Trophoblast cell (in vitro differentiated cells and primary cell): ENCODE measurements around the gene KPNB1.

Experiments used
- DNase-seq, 2 donors: peaks; one replicate each; pipeline ENCODE4 v3.0.0-alpha.2; 2016
- H2AFZ ChIP-seq: 2 replicates; pipeline ENCODE4 v1.6.1; 2013; ENCODE audit warnings: low read length, moderate library complexity, mild to moderate bottlenecking; ENCODE audit not compliant: insufficient read depth, poor library complexity
- H2AK5ac ChIP-seq: 2 replicates; pipeline ENCODE4 v1.6.1; 2013; ENCODE audit warnings: mild to moderate bottlenecking, low read length
- H2BK120ac ChIP-seq: 2 replicates; pipeline ENCODE4 v1.6.1; 2013; ENCODE audit warnings: low read length, mild to moderate bottlenecking, moderate library complexity; ENCODE audit not compliant: insufficient read depth, poor library complexity
- H2BK12ac ChIP-seq: 2 replicates; pipeline ENCODE4 v1.6.1; 2013; ENCODE audit warnings: mild to moderate bottlenecking, low read length, moderate library complexity
- H2BK5ac ChIP-seq: 2 replicates; pipeline ENCODE4 v1.6.1; 2013; ENCODE audit warnings: low read length, low read depth, moderate library complexity, mild to moderate bottlenecking; ENCODE audit not compliant: poor library complexity
- H3K14ac ChIP-seq: 2 replicates; pipeline ENCODE4 v1.6.1; 2013; ENCODE audit warnings: mild to moderate bottlenecking, low read length
- H3K18ac ChIP-seq: 2 replicates; pipeline ENCODE4 v1.6.1; 2013; ENCODE audit warnings: mild to moderate bottlenecking, low read length
- H3K23ac ChIP-seq: 2 replicates; pipeline ENCODE4 v1.6.1; 2013; ENCODE audit warnings: low read length
- H3K27ac ChIP-seq: 2 replicates; pipeline ENCODE4 v1.5.1; 2013; ENCODE audit warnings: low read depth, mild to moderate bottlenecking, inconsistent platforms, low read length, moderate library complexity
- H3K27me3 ChIP-seq: 2 replicates; pipeline ENCODE4 v1.6.1; 2013; ENCODE audit warnings: inconsistent platforms, mild to moderate bottlenecking, low read length, moderate library complexity; ENCODE audit not compliant: insufficient read depth
- H3K36me3 ChIP-seq, 2 experiments: 1 replicate in 1 of 2; 2 replicates in 1 of 2; pipeline ENCODE4 v1.6.1; 2013; ENCODE audit warnings: low read length in 2 of 2, mild to moderate bottlenecking in 2 of 2, moderate library complexity in 1 of 2; ENCODE audit not compliant: insufficient read depth in 2 of 2, control insufficient read depth in 1 of 2
- H3K4ac ChIP-seq: 2 replicates; pipeline ENCODE4 v1.6.1; 2013; ENCODE audit warnings: low read depth, mild to moderate bottlenecking, low read length, moderate library complexity
- H3K4me1 ChIP-seq, 2 experiments: 1 replicate in 1 of 2; 2 replicates in 1 of 2; pipeline ENCODE4 v1.6.1; 2013; ENCODE audit warnings: low read length in 2 of 2, mild to moderate bottlenecking in 2 of 2, moderate library complexity in 1 of 2; ENCODE audit not compliant: insufficient read depth in 2 of 2, control insufficient read depth in 1 of 2
- H3K4me2 ChIP-seq: 2 replicates; pipeline ENCODE4 v1.6.1; 2013; ENCODE audit warnings: inconsistent platforms, mild to moderate bottlenecking, low read length, moderate library complexity
- H3K4me3 ChIP-seq: 2 replicates; pipeline ENCODE4 v1.5.1; 2013; ENCODE audit warnings: mild to moderate bottlenecking, low read depth, low read length, inconsistent platforms
- H3K79me1 ChIP-seq: one replicate; pipeline ENCODE4 v1.6.1; 2013; ENCODE audit warnings: low read length
- H3K79me2 ChIP-seq: 2 replicates; pipeline ENCODE4 v1.6.1; 2013; ENCODE audit warnings: low read length, mild to moderate bottlenecking; ENCODE audit not compliant: control insufficient read depth, insufficient read depth, poor library complexity
- H3K9ac ChIP-seq: 2 replicates; pipeline ENCODE4 v1.6.1; 2013; ENCODE audit warnings: mild to moderate bottlenecking, low read length
- H3K9me3 ChIP-seq: 2 replicates; pipeline ENCODE4 v1.6.1; 2013; ENCODE audit warnings: low read depth, mild to moderate bottlenecking, control low read depth, inconsistent platforms, low read length; ENCODE audit not compliant: insufficient read depth
- H4K12ac ChIP-seq: 2 replicates; pipeline ENCODE4 v1.6.1; 2013; ENCODE audit warnings: low read depth, mild to moderate bottlenecking, low read length, moderate library complexity
- H4K8ac ChIP-seq: 2 replicates; pipeline ENCODE4 v1.6.1; 2013; ENCODE audit warnings: low read depth, mild to moderate bottlenecking, low read length, moderate library complexity
- H4K91ac ChIP-seq: one replicate; pipeline ENCODE4 v1.6.1; 2013; ENCODE audit warnings: low read depth, mild to moderate bottlenecking, low read length, moderate library complexity
- WGBS: extraction: QIAGEN DNeasy Blood & Tissue Kit; methylation state at CpG from one replicate; pipeline ENCODE4 v1.1.7; 2013; ENCODE audit warnings: missing lambda C conversion rate; ENCODE audit not compliant: insufficient read length, insufficient coverage; ENCODE audit errors: extremely low coverage; 5-methylcytosine and 5-hydroxymethylcytosine counted together

Gene KPNB1

GRCh38 chr17:47620503-47621245 lies 29.0 kb upstream of the KPNB1 start:
- Histone ChIP-seq H3K79me2 (no peaks in the 10 kb centered on the region), H3K4me3 (no peak overlapping the region), H4K91ac (no peak overlapping the region), H3K79me1 (peaks cover 3% of the 10 kb centered on the region), H3K27me3 (no peaks in the 10 kb centered on the region), H2AFZ (no peak overlapping the region), H3K14ac (no peak overlapping the region), H3K4me1 (peaks cover 0 to 6% of the 10 kb centered on the region in 2 experiments), H2BK12ac (no peak overlapping the region), H3K36me3 (peaks cover 20 to 26% of the 10 kb centered on the region in 2 experiments), H2BK120ac (no peak overlapping the region), H3K4me2 (no peak overlapping the region), H2BK5ac (no peak overlapping the region), H3K23ac (no peak overlapping the region), H3K9me3 (no peaks in the 10 kb centered on the region), H3K9ac (no peak overlapping the region), H3K18ac (no peak overlapping the region), H4K8ac (no peak overlapping the region), H3K27ac (peak overlapping the region; percentile 14), H3K4ac (no peak overlapping the region), H4K12ac (no peak overlapping the region), H2AK5ac (no peak overlapping the region)
- DNase-seq = no peak
- no CpG with 5 or more reads among the region's 3 CpGs for WGBS

- Histone ChIP-seq H4K12ac (no peak overlapping the region), H3K9me3 (no peaks in the 10 kb centered on the region)
These were observed 28.2 kb upstream of the KPNB1 start for GRCh38 chr17:47621293-47622179.

GRCh38 chr17:47622180-47622549 lies 27.6 kb upstream of the KPNB1 start:
- H3K4me1 ChIP-seq = peaks cover 0 to 6% of the 10 kb centered on the region in 2 experiments
- no peak overlapping the region for H3K18ac ChIP-seq
- no peak overlapping the region for H4K91ac ChIP-seq
- peak overlapping the region; percentile 81 for H3K27ac ChIP-seq
- no peak overlapping the region for H4K8ac ChIP-seq
- no peaks in the 10 kb centered on the region for H3K27me3 ChIP-seq
- peaks cover 16 to 24% of the 10 kb centered on the region in 2 experiments for H3K36me3 ChIP-seq
- no peak overlapping the region for H4K12ac ChIP-seq
- H3K23ac ChIP-seq = no peak overlapping the region
- H3K4ac ChIP-seq = no peak overlapping the region
- WGBS = no CpG with 5 or more reads among the region's 2 CpGs
- no peak overlapping the region for H3K9ac ChIP-seq
- DNase-seq = no peak
- H2BK5ac ChIP-seq = no peak overlapping the region
- no peak overlapping the region for H2BK12ac ChIP-seq
- H3K4me3 ChIP-seq = no peak overlapping the region
- H3K9me3 ChIP-seq = no peaks in the 10 kb centered on the region
- H3K79me1 ChIP-seq = peaks cover 3% of the 10 kb centered on the region
- H2BK120ac ChIP-seq = peak overlapping the region; percentile 38
- no peak overlapping the region for H3K14ac ChIP-seq
- peak overlapping the region; percentile 53 for H3K4me2 ChIP-seq
- H2AFZ ChIP-seq = no peak overlapping the region
- H2AK5ac ChIP-seq = no peak overlapping the region
- no peaks in the 10 kb centered on the region for H3K79me2 ChIP-seq

More at GRCh38 chr17:47621293-47622179, 28.2 kb upstream of the KPNB1 start:
- H3K4ac ChIP-seq = no peak overlapping the region
- peak; percentile 70 to 73 for DNase-seq
- peaks cover 16 to 24% of the 10 kb centered on the region in 2 experiments for H3K36me3 ChIP-seq
- peaks cover 3% of the 10 kb centered on the region for H3K79me1 ChIP-seq
- H3K4me2 ChIP-seq = no peak overlapping the region
- H3K9ac ChIP-seq = no peak overlapping the region
- H3K4me1 ChIP-seq = peaks cover 0 to 6% of the 10 kb centered on the region in 2 experiments
- H3K4me3 ChIP-seq = no peak overlapping the region
- WGBS = no CpG with 5 or more reads among the region's 9 CpGs
- H4K8ac ChIP-seq = no peak overlapping the region
- no peak overlapping the region for H3K14ac ChIP-seq
- no peaks in the 10 kb centered on the region for H3K79me2 ChIP-seq
- no peak overlapping the region for H2BK12ac ChIP-seq
- H3K27ac ChIP-seq = peak overlapping the region; percentile 81
- H2AFZ ChIP-seq = no peak overlapping the region
- no peaks in the 10 kb centered on the region for H3K27me3 ChIP-seq
- no peak overlapping the region for H3K23ac ChIP-seq
- no peak overlapping the region for H2BK5ac ChIP-seq
- no peak overlapping the region for H2AK5ac ChIP-seq
- no peak overlapping the region for H2BK120ac ChIP-seq
- H3K18ac ChIP-seq = no peak overlapping the region
- no peak overlapping the region for H4K91ac ChIP-seq

- Histone ChIP-seq H3K4me3 (no peak overlapping the region), H4K8ac (no peak overlapping the region), H2BK5ac (no peak overlapping the region), H3K27ac (no peak overlapping the region), H3K9me3 (no peaks in the 10 kb centered on the region), H3K4ac (no peak overlapping the region), H3K36me3 (peaks cover 10 to 12% of the 10 kb centered on the region in 2 experiments), H3K79me1 (peaks cover 3% of the 10 kb centered on the region), H3K18ac (no peak overlapping the region), H2BK12ac (no peak overlapping the region), H3K23ac (no peak overlapping the region), H2AFZ (no peak overlapping the region), H4K91ac (no peak overlapping the region), H3K4me2 (no peak overlapping the region), H2BK120ac (no peak overlapping the region), H3K27me3 (no peaks in the 10 kb centered on the region), H3K4me1 (peaks cover 0 to 6% of the 10 kb centered on the region in 2 experiments), H2AK5ac (no peak overlapping the region), H3K14ac (no peak overlapping the region), H3K9ac (no peak overlapping the region), H3K79me2 (no peaks in the 10 kb centered on the region), H4K12ac (no peak overlapping the region)
- no CpG with 5 or more reads among the region's 1 CpG for WGBS
- DNase-seq = no peak
These were observed 25.0 kb upstream of the KPNB1 start for GRCh38 chr17:47624727-47625068.
